ENCODE data around the gene GPD2. TPM values are rescaled to one million over a fixed set of nuclear protein-coding genes. Genes with fewer than 3 reads are reported as not detected.

The GPD2 gene
- total and polyA plus RNA-seq, 2 of the 4 experiments (the other 2 are of a cell fraction): 20.4 to 100 TPM

DNA sequence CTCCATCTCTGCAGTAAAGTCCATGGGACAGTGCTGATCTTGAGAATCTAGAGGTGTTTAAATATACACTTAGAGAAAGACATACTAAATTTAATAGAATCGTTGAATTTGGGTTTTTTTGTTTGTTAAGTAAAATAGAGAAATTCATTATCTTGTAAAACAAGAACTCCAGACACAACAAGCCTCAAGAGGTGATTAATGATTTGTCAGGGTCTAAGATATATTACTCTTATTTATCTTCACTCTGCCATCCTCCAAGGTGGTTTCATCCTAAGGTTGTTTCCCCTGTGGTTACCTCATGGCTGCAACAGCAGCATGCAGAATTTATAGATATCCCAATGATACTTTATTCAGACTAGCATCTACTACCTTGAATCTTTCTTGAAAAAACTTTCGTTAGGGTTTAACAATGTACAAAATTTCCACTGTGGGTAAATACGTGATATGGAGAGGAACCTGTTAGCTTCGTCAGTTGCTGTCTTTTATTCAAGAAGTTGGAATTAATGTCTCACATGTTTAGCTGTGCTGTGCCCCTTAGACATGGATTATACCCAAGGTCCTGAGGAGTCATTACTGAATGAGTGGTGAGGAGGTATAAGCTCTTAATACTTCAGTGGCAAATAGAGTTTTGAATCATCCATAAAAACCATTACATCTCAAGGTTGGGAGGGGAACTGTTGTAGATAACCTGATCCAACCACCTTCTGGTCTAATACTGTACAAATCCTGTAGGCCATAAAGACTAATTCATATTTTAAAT lies 128.0 kb downstream of the GPD2 start:
- intact Hi-C loops (cut with micrococcal nuclease) (no loop called here), dilution Hi-C loops (cut with HindIII; ENCODE audit: low sequenced_read_pairs, unreplicated experiment) (no loop called here), in situ Hi-C loops (cut with MboI; ENCODE audit: low sequenced_read_pairs) (no loop called here)
- no peak overlapping the region for H4K91ac ChIP-seq (ENCODE audit: insufficient read depth, low read depth, low read length)
- no peak overlapping the region for H3K4me3 ChIP-seq (ENCODE audit: insufficient read depth, low read depth, low read length)
- no peak overlapping the region for H2AFZ ChIP-seq (replicated peaks; ENCODE audit: low read length, poor library complexity)
- no peaks in the 10 kb centered on the region for H3K36me3 ChIP-seq (ENCODE audit: control insufficient read depth, insufficient read depth, low read length)
- H4K5ac ChIP-seq (ENCODE audit: low read depth, low read length): no peak overlapping the region
- no peak overlapping the region for H3K9ac ChIP-seq (ENCODE audit: low read depth, low read length)
- H2BK15ac ChIP-seq (ENCODE audit: low read depth, low read length): no peak overlapping the region
- H2BK20ac ChIP-seq (ENCODE audit: low read depth, low read length): peak overlapping the region; percentile 61; the same call in 1 of the 2 replicates
- no peak overlapping the region for H4K8ac ChIP-seq (ENCODE audit: low read depth in 2 of 2, low read length in 2 of 2)
- H3K9me1 ChIP-seq (ENCODE audit: insufficient read depth, low read length): no peaks in the 10 kb centered on the region
- no peak overlapping the region for H3K23ac ChIP-seq (ENCODE audit: low read depth, low read length)
- H3K27me3 ChIP-seq (ENCODE audit: control insufficient read depth, insufficient read depth, low read length): no peaks in the 10 kb centered on the region
- no peak overlapping the region for H3K4ac ChIP-seq (ENCODE audit: low read depth, low read length)
- H4K20me1 ChIP-seq (ENCODE audit: insufficient read depth, low read length): no peaks in the 10 kb centered on the region
- no peaks in the 10 kb centered on the region; the same call in 1 of the 2 replicates for H3K4me1 ChIP-seq (ENCODE audit: control insufficient read depth, insufficient read depth, low read length)
- 0 out of 4 replicates have a peak, but pooled peaks cover 0 to 2% of the 10 kb centered on the region in 2 experiments for H3K79me1 ChIP-seq (ENCODE audit: low read depth in 1 of 2, low read length in 2 of 2)
- no peak overlapping the region for H3K56ac ChIP-seq (ENCODE audit: extremely low read depth, insufficient read depth, low read length)
- no peak for TF ChIP-seq MAFK (IDR thresholded peaks at IDR 0.05; ENCODE audit: low read depth, low read length)
- TF ChIP-seq ELK1 (IDR thresholded peaks at IDR 0.05; ENCODE audit: borderline replicate concordance, low read depth, low read length): no peak
- no peak for TF ChIP-seq CEBPB (IDR thresholded peaks at IDR 0.05; ENCODE audit: low read depth, low read length)
- TF ChIP-seq NFE2L2 (IDR thresholded peaks at IDR 0.05; ENCODE audit: low read depth, low read length): no peak
- TF ChIP-seq FOS (IDR thresholded peaks at IDR 0.05; ENCODE audit: low read depth, low read length): no peak
- TF ChIP-seq MAZ (IDR thresholded peaks at IDR 0.05; ENCODE audit: borderline replicate concordance, low read depth, low read length): no peak
- TF ChIP-seq RAD21 (IDR thresholded peaks at IDR 0.05; ENCODE audit: low read length): no peak
- TF ChIP-seq RCOR1 (IDR thresholded peaks at IDR 0.05; ENCODE audit: insufficient replicate concordance, low read length): no peak
- no peak for TF ChIP-seq BHLHE40 (IDR thresholded peaks at IDR 0.05; ENCODE audit: low read depth, low read length)
- TF ChIP-seq SMC3 (IDR thresholded peaks at IDR 0.05; ENCODE audit: low read depth, low read length): no peak
- no peak for TF ChIP-seq RFX5 (IDR thresholded peaks at IDR 0.05; ENCODE audit: low read depth, low read length)
- no peak for TF ChIP-seq CTCF (conservative IDR thresholded peaks at IDR 0.05; ENCODE audit: low read depth, low read length)
- TF ChIP-seq MXI1 (IDR thresholded peaks at IDR 0.05; ENCODE audit: borderline replicate concordance, low read depth, low read length): no peak
- TF ChIP-seq POLR2A (IDR thresholded peaks at IDR 0.05; ENCODE audit: low read depth, low read length): no peak
- TF ChIP-seq, protein P1, sequence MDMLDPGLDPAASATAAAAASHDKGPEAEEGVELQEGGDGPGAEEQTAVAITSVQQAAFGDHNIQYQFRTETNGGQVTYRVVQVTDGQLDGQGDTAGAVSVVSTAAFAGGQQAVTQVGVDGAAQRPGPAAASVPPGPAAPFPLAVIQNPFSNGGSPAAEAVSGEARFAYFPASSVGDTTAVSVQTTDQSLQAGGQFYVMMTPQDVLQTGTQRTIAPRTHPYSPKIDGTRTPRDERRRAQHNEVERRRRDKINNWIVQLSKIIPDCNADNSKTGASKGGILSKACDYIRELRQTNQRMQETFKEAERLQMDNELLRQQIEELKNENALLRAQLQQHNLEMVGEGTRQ (IDR thresholded peaks at IDR 0.05; ENCODE audit: low read depth, low read length): no peak
- peak overlapping the region; percentile 47 for H2BK120ac ChIP-seq (ENCODE audit: low read depth, low read length)
- BruUV-seq (replicated peaks): no TSS peak
- H3K9me3 ChIP-seq (ENCODE audit: control insufficient read depth, insufficient read depth, low read length): no peaks in the 10 kb centered on the region
- peak overlapping the region; percentile 1 for H2BK5ac ChIP-seq (ENCODE audit: low read depth, low read length, poor library complexity, severe bottlenecking)
- H2AK5ac ChIP-seq (ENCODE audit: low read depth, low read length): no peak overlapping the region
- CTCF ChIA-PET: interaction anchor here (0.6 to 1.0 kb wide), 2 partner anchors 10 to 971 kb away, joined by 3 to 4 read pairs; no protein-coding TSS in a partner anchor
- peak overlapping the region; percentile 25; the same call in 1 of the 2 replicates for H3K18ac ChIP-seq (ENCODE audit: low read depth, low read length)
- H3K14ac ChIP-seq (replicated peaks; ENCODE audit: low read depth, low read length): no peak overlapping the region
- no peak overlapping the region for H3K27ac ChIP-seq (ENCODE audit: insufficient read depth, low read length)
- no CpG with 5 or more reads among the region's 4 CpGs for WGBS, 2 experiments (ENCODE audit: extremely low coverage in 2 of 2, insufficient read length in 1 of 2)
- H3K4me2 ChIP-seq (ENCODE audit: low read depth, low read length): no peak overlapping the region
- H2AK9ac ChIP-seq (replicated peaks; ENCODE audit: low read depth, low read length, poor library complexity): no peak overlapping the region
- POLR2A ChIA-PET (ENCODE audit: unreplicated experiment): no interaction called here
- DNase-seq (no peak), ATAC-seq (ENCODE audit: low read depth) (no peak)

All from IMR-90 (cell line).